ENCODE measurements around the gene CENPN. TPM values are rescaled to one million over a fixed set of nuclear protein-coding genes. Genes with fewer than 3 reads are reported as not detected.

CENPN gene
- total and polyA plus RNA-seq, 2 of the 8 experiments (the other 6 are each of a cell fraction or from before 2014, with no cell fraction given) = 32.8 to 67.0 TPM

GRCh38 chr16:80971819-80972218, 35.2 kb upstream of the CENPN start:
- no peaks in the 10 kb centered on the region for H3K4me1 ChIP-seq (replicated peaks in 1 of 4; ENCODE audit: control insufficient read depth in 3 of 4, insufficient read depth in 4 of 4, low read length in 3 of 4)
- no peak overlapping the region for H2BK120ac ChIP-seq (replicated peaks; ENCODE audit: low read depth, low read length)
- H3K23me2 ChIP-seq (ENCODE audit: low read depth, low read length) = no peaks in the 10 kb centered on the region
- H3K79me1 ChIP-seq (ENCODE audit: low read depth, low read length) = peaks cover 3% of the 10 kb centered on the region; the same call in 1 of the 2 replicates
- no peak overlapping the region for H3K27ac ChIP-seq (ENCODE audit: low read depth, low read length)
- no peak overlapping the region for H2AFZ ChIP-seq (ENCODE audit: low read length)
- no peaks in the 10 kb centered on the region for H3K9me3 ChIP-seq (ENCODE audit: insufficient read depth in 2 of 2, low read depth in 1 of 2, low read length in 1 of 2)
- H3K4ac ChIP-seq (replicated peaks; ENCODE audit: insufficient read length, low read depth, low read length) = no peak overlapping the region
- DNase-seq (ENCODE audit: low read depth in 1 of 2, low spot score in 2 of 2) (no peak), FAIRE-seq (no peak)
- no peak overlapping the region for H2BK12ac ChIP-seq (ENCODE audit: low read depth, low read length)
- 91% methylated on average over 2 of the region's 2 CpGs; no CpG with 5 or more reads in 1 of the 2 experiments for WGBS, 2 experiments (ENCODE audit: extremely low coverage in 1 of 2, insufficient coverage in 1 of 2, insufficient read length in 1 of 2, insufficient replicate concordance in 2 of 2, low coverage in 1 of 2, low lambda C conversion rate in 2 of 2, missing lambda C conversion rate in 1 of 2)
- POLR2A ChIA-PET (ENCODE audit: partially characterized antibody) = no interaction called here
- peaks cover 2 to 4% of the 10 kb centered on the region in 2 experiments for H4K20me1 ChIP-seq (replicated peaks in 1 of 2; ENCODE audit: control insufficient read depth in 1 of 2, insufficient read depth in 2 of 2, low read length in 2 of 2)
- no peak overlapping the region for H3K14ac ChIP-seq (ENCODE audit: insufficient read length)
- CTCF ChIA-PET (ENCODE audit: partially characterized antibody) = interaction anchor here (0.7 to 1.5 kb wide), 3 partner anchors 14 to 33 kb away, joined by 3 read pairs; no protein-coding TSS in a partner anchor
- no peak overlapping the region for H4K5ac ChIP-seq (ENCODE audit: insufficient read length, low read depth, low read length)
- H3K36me3 ChIP-seq (ENCODE audit: control insufficient read depth in 2 of 4, insufficient read depth in 4 of 4, low read length in 3 of 4) = no peaks in the 10 kb centered on the region; a peak in 1 of 8 replicates
- H2BK20ac ChIP-seq (ENCODE audit: low read length) = no peak overlapping the region
- H3K18ac ChIP-seq (ENCODE audit: extremely low read depth, low read length) = no peak overlapping the region
- no peak overlapping the region for H3K4me3 ChIP-seq (ENCODE audit: extremely low read depth in 1 of 4, insufficient read depth in 2 of 4, low read depth in 3 of 4, low read length in 4 of 4)
- no peak overlapping the region for H3K23ac ChIP-seq (ENCODE audit: insufficient read length)
- H3K4me2 ChIP-seq (ENCODE audit: insufficient read depth in 1 of 2, low read depth in 2 of 2, low read length in 2 of 2) = no peak overlapping the region
- H3K79me2 ChIP-seq (ENCODE audit: control insufficient read depth in 1 of 2, insufficient read depth in 2 of 2, low read length in 2 of 2) = no peaks in the 10 kb centered on the region
- no peak overlapping the region for H3K56ac ChIP-seq (replicated peaks; ENCODE audit: insufficient read length, low read depth, low read length)
- no peak overlapping the region for H4K91ac ChIP-seq (replicated peaks; ENCODE audit: insufficient read length, low read length)
- H3K27me3 ChIP-seq (replicated peaks in 1 of 4; ENCODE audit: control insufficient read depth in 3 of 4, extremely low read depth in 1 of 4, insufficient read depth in 3 of 4, low read length in 3 of 4) = no peaks in the 10 kb centered on the region
- no peak overlapping the region for H4K8ac ChIP-seq (ENCODE audit: extremely low read depth, insufficient read depth, low read length)
- no peak overlapping the region for H2AK5ac ChIP-seq (ENCODE audit: low read depth, low read length)
- no peak overlapping the region for H2BK15ac ChIP-seq (ENCODE audit: low read length)
- no peak overlapping the region for H3K9ac ChIP-seq (replicated peaks in 1 of 4; ENCODE audit: extremely low read depth in 1 of 4, low read depth in 3 of 4, low read length in 3 of 4)
- no peak overlapping the region for H2BK5ac ChIP-seq (ENCODE audit: low read depth, low read length)
- no peak for TF ChIP-seq ATF2 (IDR thresholded peaks at IDR 0.05; ENCODE audit: low read length)
- no peak for TF ChIP-seq ASH2L (IDR thresholded peaks at IDR 0.05; ENCODE audit: low read length)
